SJSA1 (cell line): Measurements from ENCODE around the gene GRB7. TPM values are rescaled to one million over a fixed set of nuclear protein-coding genes. Genes with fewer than 3 reads are reported as not detected.

Experiments used
- DNase-seq, 2 experiments: peaks; one replicate each; pipeline ENCODE4 v3.0.0-alpha.2; 2015 to 2020; ENCODE audit warnings: low spot score in 2 of 2, low read depth in 1 of 2
- H3K27ac ChIP-seq: fragments of 250-450 bp; sonication (Bioruptor Pico); 2 replicates; pipeline ENCODE4 v1.5.1; 2020; ENCODE audit warnings: mild to moderate bottlenecking, moderate library complexity
- H3K27me3 ChIP-seq: fragments of 250-450 bp; sonication (Bioruptor Pico); replicated peaks from 2 replicates; pipeline ENCODE4 v1.5.1; 2020; ENCODE audit warnings: mild to moderate bottlenecking, moderate library complexity
- H3K36me3 ChIP-seq: fragments of 250-450 bp; sonication (Bioruptor Pico); 2 replicates; pipeline ENCODE4 v1.5.1; 2020; ENCODE audit warnings: mild to moderate bottlenecking
- H3K4me1 ChIP-seq: fragments of 250-450 bp; sonication (Bioruptor Pico); replicated peaks from 2 replicates; pipeline ENCODE4 v1.6.1; 2021; ENCODE audit warnings: mild to moderate bottlenecking
- H3K4me3 ChIP-seq: fragments of 250-450 bp; sonication (Bioruptor Pico); 2 replicates; pipeline ENCODE4 v1.5.1; 2020; ENCODE audit warnings: mild to moderate bottlenecking
- H3K9me3 ChIP-seq: fragments of 250-450 bp; sonication (Bioruptor Pico); replicated peaks from 2 replicates; pipeline ENCODE4 v1.5.1; 2020; ENCODE audit warnings: mild to moderate bottlenecking
- total RNA-seq: library from RNA; depleted of rRNA; stranded (reverse); fragments of >200 nt; shearing (Covaris generic); gene quantifications from 2 replicates; pipeline ENCODE4 v1.2.3, GENCODE V29; 2014; rRNA removed

GRB7 gene
- total RNA-seq, 1 experiment from 2014 or later, result not detected

- H3K9me3 ChIP-seq, result no peaks in the 10 kb centered on the region
- no peaks in the 10 kb centered on the region for H3K36me3 ChIP-seq
- no peak overlapping the region for H3K27ac ChIP-seq
- H3K27me3 ChIP-seq, result peaks cover 24% of the 10 kb centered on the region; the same call in 1 of the 2 replicates
- no peak overlapping the region for H3K4me3 ChIP-seq
- DNase-seq, result no peak
- no peaks in the 10 kb centered on the region for H3K4me1 ChIP-seq
These were observed 53.6 kb downstream of the GRB7 start for GRCh38 chr17:39791111-39791992.

DNA sequence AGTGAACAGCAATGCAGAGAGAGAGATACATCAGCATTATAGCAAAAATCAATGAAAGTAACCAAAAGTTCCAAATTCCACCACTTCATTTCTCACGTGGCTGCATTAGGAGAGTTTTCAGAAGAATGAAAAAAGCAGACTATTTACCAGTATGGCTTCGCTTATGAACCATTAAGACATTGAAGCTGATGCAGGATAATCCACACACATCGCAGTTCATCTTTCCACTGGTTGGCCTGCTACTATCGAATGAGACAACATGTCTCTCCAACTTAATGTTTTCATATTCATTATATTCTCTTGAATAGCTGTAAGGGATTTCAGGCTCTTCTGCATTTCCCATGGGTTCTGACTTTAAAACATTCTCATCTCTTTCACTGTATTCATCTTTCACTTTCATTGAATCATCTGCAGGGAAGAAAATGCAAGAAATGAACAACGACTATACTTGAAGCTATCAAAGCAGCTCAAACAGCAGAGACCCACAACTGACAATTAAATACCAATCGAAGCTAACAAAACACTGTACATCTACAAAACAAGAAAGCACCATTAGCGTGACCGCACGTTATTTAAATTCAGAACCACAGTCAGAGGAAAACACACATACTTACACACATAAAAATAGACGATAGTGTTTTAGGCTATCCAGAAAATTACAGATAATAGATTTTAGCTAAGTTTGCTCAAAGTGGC, 54.9 kb downstream of the GRB7 start:
- H3K36me3 ChIP-seq, result no peaks in the 10 kb centered on the region
- no peak overlapping the region for H3K4me3 ChIP-seq

DNA sequence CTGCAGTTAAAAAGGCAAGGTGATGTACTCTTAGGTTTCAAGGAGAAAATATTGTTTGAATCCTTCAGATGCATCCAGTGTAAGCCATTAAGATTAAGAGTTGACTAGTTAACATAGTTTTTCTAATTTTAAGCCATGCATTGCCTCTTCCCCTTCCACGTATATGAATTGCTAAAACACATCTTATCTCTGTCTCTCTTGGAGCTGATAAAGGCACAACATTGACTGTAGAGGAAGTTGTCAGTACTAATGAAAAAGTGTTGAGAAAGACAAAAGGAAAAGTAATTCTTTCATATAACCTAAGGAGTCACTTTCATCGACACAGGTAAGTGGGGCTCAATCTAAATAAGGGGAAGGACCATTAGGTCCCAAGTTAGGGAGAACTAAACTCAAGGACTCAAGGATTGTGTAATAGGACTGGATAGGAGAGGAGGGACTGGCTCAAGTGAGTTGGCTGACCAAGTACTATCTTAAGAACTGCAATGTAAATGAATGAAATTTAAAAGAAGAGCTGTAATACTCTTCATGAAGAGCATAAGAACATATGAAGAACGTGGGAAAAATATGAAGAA, 55.6 kb downstream of the GRB7 start:
- no peak for DNase-seq
- H3K4me3 ChIP-seq, result no peak overlapping the region
- H3K9me3 ChIP-seq, result no peaks in the 10 kb centered on the region
- peaks cover 24% of the 10 kb centered on the region; the same call in 1 of the 2 replicates for H3K27me3 ChIP-seq
- no peaks in the 10 kb centered on the region for H3K36me3 ChIP-seq
- no peaks in the 10 kb centered on the region for H3K4me1 ChIP-seq
- no peak overlapping the region for H3K27ac ChIP-seq

More for the DNA sequence above, 54.9 kb downstream of the GRB7 start:
- H3K27me3 ChIP-seq, result peaks cover 24% of the 10 kb centered on the region; the same call in 1 of the 2 replicates
- no peaks in the 10 kb centered on the region for H3K9me3 ChIP-seq
- no peak for DNase-seq
- no peaks in the 10 kb centered on the region for H3K4me1 ChIP-seq
- H3K27ac ChIP-seq, result no peak overlapping the region

GRCh38 chr17:39794249-39794970, 56.7 kb downstream of the GRB7 start:
- Histone ChIP-seq H3K9me3 (no peaks in the 10 kb centered on the region), H3K27me3 (peaks cover 24% of the 10 kb centered on the region; the same call in 1 of the 2 replicates)
- no peak for DNase-seq

More at GRCh38 chr17:39794249-39794970, 56.7 kb downstream of the GRB7 start:
- no peak overlapping the region for H3K4me3 ChIP-seq
- no peaks in the 10 kb centered on the region for H3K36me3 ChIP-seq
- H3K4me1 ChIP-seq, result no peaks in the 10 kb centered on the region
- H3K27ac ChIP-seq, result no peak overlapping the region

Other genes starting within 250 kb of the GRB7 start
- not detected in 2 replicates for gene NEUROD2, start 130.0 kb upstream of the GRB7 start, total RNA-seq
- not detected in 2 replicates for gene PPP1R1B, start 111.0 kb upstream of the GRB7 start, total RNA-seq
- gene STARD3, start 100.8 kb upstream of the GRB7 start, total RNA-seq, result 27.8 and 46.6 TPM in 2 replicates
- gene TCAP, start 72.6 kb upstream of the GRB7 start, total RNA-seq, result 0.11 TPM in 1 of 2 replicates, not detected in the other
- gene PNMT, start 69.5 kb upstream of the GRB7 start, total RNA-seq, result not detected in 2 replicates
- gene PGAP3, start 49.9 kb upstream of the GRB7 start, total RNA-seq, result 8.4 and 10.1 TPM in 2 replicates
- 16.7 and 26.8 TPM in 2 replicates for gene ERBB2, start 37.9 kb upstream of the GRB7 start, total RNA-seq
- 53.3 and 99.4 TPM in 2 replicates for gene MIEN1, start 7.4 kb upstream of the GRB7 start, total RNA-seq
- gene IKZF3, start 126.4 kb downstream of the GRB7 start, total RNA-seq, result under 0.01 TPM in 1 of 2 replicates, not detected in the other
- gene ZPBP2, start 130.3 kb downstream of the GRB7 start, total RNA-seq, result not detected in 2 replicates
- 0.85 and 2.2 TPM in 2 replicates for gene GSDMB, start 180.7 kb downstream of the GRB7 start, total RNA-seq
- gene ORMDL3, start 189.7 kb downstream of the GRB7 start, total RNA-seq, result 36.0 and 39.1 TPM in 2 replicates
- gene LRRC3C, start 189.8 kb downstream of the GRB7 start, total RNA-seq, result not detected in 2 replicates
- gene GSDMA, start 225.1 kb downstream of the GRB7 start, total RNA-seq, result not detected in 2 replicates
- 98.3 and 167 TPM in 2 replicates for gene PSMD3, start 242.9 kb downstream of the GRB7 start, total RNA-seq